NT2/D1 (cell line): ENCODE data around the gene ZNF678.
A peak's percentile ranks its signal among the peaks of the same experiment; 100 is the strongest.

Experiments used
- SUZ12 ChIP-seq: IDR thresholded peaks from 2 replicates; pipeline ENCODE4 v1.6.1; 2011; ENCODE audit not compliant: insufficient read length, insufficient read depth; ENCODE audit errors: extremely low read depth
- ZNF274 ChIP-seq: IDR thresholded peaks from 2 replicates; pipeline ENCODE4 v1.6.1; 2011; ENCODE audit warnings: mild to moderate bottlenecking, low read depth, low read length

DNA sequence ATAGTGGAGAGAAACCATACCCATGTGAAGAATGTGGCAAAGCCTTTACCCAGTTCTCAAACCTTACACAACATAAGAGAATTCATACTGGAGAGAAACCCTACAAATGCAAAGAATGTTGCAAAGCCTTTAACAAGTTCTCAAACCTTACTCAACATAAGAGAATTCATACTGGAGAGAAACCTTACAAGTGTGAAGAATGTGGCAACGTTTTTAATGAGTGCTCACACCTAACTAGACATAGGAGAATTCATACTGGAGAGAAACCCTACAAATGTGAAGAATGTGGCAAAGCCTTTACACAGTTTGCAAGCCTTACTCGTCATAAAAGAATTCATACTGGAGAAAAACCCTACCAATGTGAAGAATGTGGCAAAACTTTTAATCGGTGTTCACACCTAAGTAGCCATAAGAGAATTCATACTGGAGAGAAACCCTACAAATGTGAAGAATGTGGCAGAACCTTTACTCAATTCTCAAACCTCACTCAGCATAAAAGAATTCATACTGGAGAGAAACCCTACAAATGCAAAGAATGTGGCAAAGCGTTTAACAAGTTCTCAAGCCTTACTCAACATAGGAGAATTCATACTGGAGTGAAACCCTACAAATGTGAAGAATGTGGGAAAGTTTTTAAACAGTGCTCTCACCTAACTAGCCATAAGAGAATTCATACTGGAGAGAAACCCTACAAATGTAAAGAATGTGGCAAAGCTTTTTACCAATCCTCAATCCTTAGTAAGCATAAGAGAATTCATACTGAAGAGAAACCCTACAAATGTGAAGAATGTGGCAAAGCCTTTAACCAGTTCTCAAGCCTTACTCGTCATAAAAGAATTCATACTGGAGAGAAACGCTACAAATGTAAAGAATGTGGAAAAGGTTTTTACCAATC is 91.7 kb downstream of the ZNF678 start:
- TF ChIP-seq ZNF274 (peak; percentile 97), SUZ12 (no peak)
